Mesendoderm (in vitro differentiated cells): ENCODE measurements around the gene ABCB4.

Source experiments
- DNase-seq: peaks from one replicate; pipeline ENCODE4 v3.0.0; 2013
- H2AK5ac ChIP-seq: 2 replicates; pipeline ENCODE4 v1.6.1; 2013; ENCODE audit warnings: low read length, inconsistent platforms
- H2BK120ac ChIP-seq: 2 replicates; pipeline ENCODE4 v1.6.1; 2013; ENCODE audit warnings: low read depth, mild to moderate bottlenecking, low read length, moderate library complexity, mixed read lengths
- H2BK15ac ChIP-seq: replicated peaks from 2 replicates; pipeline ENCODE4 v1.6.1; 2013; ENCODE audit warnings: low read depth, mild to moderate bottlenecking, moderate library complexity
- H2BK5ac ChIP-seq: 2 replicates; pipeline ENCODE4 v1.6.1; 2013; ENCODE audit warnings: low read length, inconsistent platforms
- H3K18ac ChIP-seq: 2 replicates; pipeline ENCODE4 v1.6.1; 2013; ENCODE audit warnings: mild to moderate bottlenecking, low read length, mixed read lengths
- H3K23ac ChIP-seq: one replicate; pipeline ENCODE4 v1.6.1; 2013; ENCODE audit warnings: low read length
- H3K27ac ChIP-seq: 2 replicates; pipeline ENCODE4 v1.5.1; 2013; ENCODE audit warnings: low read depth, mild to moderate bottlenecking, inconsistent platforms, low read length, moderate library complexity
- H3K27me3 ChIP-seq: 2 replicates; pipeline ENCODE4 v1.6.1; 2013; ENCODE audit warnings: low read length, control low read depth, mild to moderate bottlenecking, inconsistent platforms; ENCODE audit not compliant: insufficient read depth, poor library complexity
- H3K36me3 ChIP-seq: 2 replicates; pipeline ENCODE4 v1.6.1; 2013; ENCODE audit warnings: low read length, inconsistent platforms; ENCODE audit not compliant: control insufficient read depth, insufficient read depth
- H3K4ac ChIP-seq: one replicate; pipeline ENCODE4 v1.6.1; 2013; ENCODE audit warnings: low read depth, mild to moderate bottlenecking, low read length, moderate library complexity
- H3K4me1 ChIP-seq: 2 replicates; pipeline ENCODE4 v1.6.1; 2013; ENCODE audit warnings: low read depth, low read length, inconsistent platforms; ENCODE audit not compliant: control insufficient read depth
- H3K4me2 ChIP-seq: 2 replicates; pipeline ENCODE4 v1.6.1; 2013; ENCODE audit warnings: low read length
- H3K4me3 ChIP-seq: 2 replicates; pipeline ENCODE4 v1.5.1; 2013; ENCODE audit warnings: mild to moderate bottlenecking, low read length
- H3K56ac ChIP-seq: one replicate; pipeline ENCODE4 v1.6.1; 2013; ENCODE audit warnings: low read length
- H3K79me1 ChIP-seq: 2 replicates; pipeline ENCODE4 v1.6.1; 2013; ENCODE audit warnings: low read length, inconsistent platforms
- H3K79me2 ChIP-seq: 2 replicates; pipeline ENCODE4 v1.6.1; 2013; ENCODE audit warnings: mild to moderate bottlenecking, low read length; ENCODE audit not compliant: control insufficient read depth, insufficient read depth
- H3K9ac ChIP-seq: 2 replicates; pipeline ENCODE4 v1.6.1; 2013; ENCODE audit warnings: low read length, inconsistent platforms
- H4K5ac ChIP-seq: one replicate; pipeline ENCODE4 v1.6.1; 2013; ENCODE audit warnings: low read length
- H4K8ac ChIP-seq: one replicate; pipeline ENCODE4 v1.6.1; 2013; ENCODE audit warnings: low read depth, mild to moderate bottlenecking, control low read depth, low read length, moderate library complexity
- WGBS: extraction: QIAGEN DNeasy Blood & Tissue Kit; methylation state at CpG from one replicate; pipeline ENCODE4 v1.1.7; 2013; ENCODE audit warnings: low lambda C conversion rate, missing lambda C conversion rate; ENCODE audit not compliant: insufficient coverage; ENCODE audit errors: extremely low coverage; 5-methylcytosine and 5-hydroxymethylcytosine counted together

Gene ABCB4

GRCh38 chr7:87494454-87494853 is 19.0 kb upstream of the ABCB4 start:
- H3K36me3 ChIP-seq, result no peaks in the 10 kb centered on the region
- DNase-seq, result no peak
- no peak overlapping the region for H4K5ac ChIP-seq
- WGBS, result no CpG with 5 or more reads among the region's 1 CpG
- no peak overlapping the region for H3K56ac ChIP-seq
- H3K4ac ChIP-seq, result no peak overlapping the region
- H3K9ac ChIP-seq, result no peak overlapping the region
- no peak overlapping the region for H3K4me2 ChIP-seq
- no peaks in the 10 kb centered on the region for H3K4me1 ChIP-seq
- no peaks in the 10 kb centered on the region for H3K79me2 ChIP-seq
- no peak overlapping the region for H3K27ac ChIP-seq
- no peaks in the 10 kb centered on the region for H3K79me1 ChIP-seq
- no peak overlapping the region for H4K8ac ChIP-seq
- H3K18ac ChIP-seq, result no peak overlapping the region
- H2BK120ac ChIP-seq, result no peak overlapping the region
- no peaks in the 10 kb centered on the region for H3K27me3 ChIP-seq
- H2AK5ac ChIP-seq, result no peak overlapping the region
- no peak overlapping the region for H2BK5ac ChIP-seq
- H3K23ac ChIP-seq, result no peak overlapping the region
- H3K4me3 ChIP-seq, result no peak overlapping the region
- H2BK15ac ChIP-seq, result no peak overlapping the region

DNA sequence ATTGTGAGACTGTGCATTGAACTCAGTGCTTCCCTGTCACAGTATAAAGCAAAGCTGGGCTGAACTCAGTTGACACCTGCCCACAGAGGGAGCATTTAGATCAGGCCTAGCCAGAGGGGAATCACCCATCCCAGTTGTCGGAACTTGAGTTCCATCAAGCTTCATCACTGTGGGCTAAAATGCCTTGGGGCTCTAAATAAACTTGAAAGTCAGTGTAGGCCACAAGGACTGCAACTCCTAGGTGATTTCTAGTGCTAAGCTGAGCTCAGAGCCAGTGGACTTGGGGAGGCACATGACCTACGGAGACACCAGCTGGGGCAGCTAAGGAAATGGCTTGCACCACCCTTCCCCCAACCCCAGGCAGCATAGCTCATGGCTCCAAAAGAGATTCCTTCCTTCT is 7.7 kb upstream of the ABCB4 start:
- H3K27ac ChIP-seq, result no peak overlapping the region
- no peak overlapping the region for H2BK15ac ChIP-seq
- H4K5ac ChIP-seq, result no peak overlapping the region
- no peak overlapping the region for H2AK5ac ChIP-seq
- no peak overlapping the region for H3K4me3 ChIP-seq
- H3K27me3 ChIP-seq, result no peaks in the 10 kb centered on the region
- no peaks in the 10 kb centered on the region for H3K4me1 ChIP-seq
- no peak overlapping the region for H3K4ac ChIP-seq
- H3K36me3 ChIP-seq, result no peaks in the 10 kb centered on the region
- no peak overlapping the region for H3K9ac ChIP-seq
- DNase-seq, result peak; percentile 10
- H3K56ac ChIP-seq, result no peak overlapping the region
- H3K4me2 ChIP-seq, result no peak overlapping the region
- no peaks in the 10 kb centered on the region for H3K79me2 ChIP-seq
- H3K18ac ChIP-seq, result no peak overlapping the region
- H4K8ac ChIP-seq, result no peak overlapping the region
- H3K23ac ChIP-seq, result no peak overlapping the region
- H2BK120ac ChIP-seq, result no peak overlapping the region
- no CpG with 5 or more reads among the region's 2 CpGs for WGBS
- no peak overlapping the region for H2BK5ac ChIP-seq
- no peaks in the 10 kb centered on the region for H3K79me1 ChIP-seq

DNA sequence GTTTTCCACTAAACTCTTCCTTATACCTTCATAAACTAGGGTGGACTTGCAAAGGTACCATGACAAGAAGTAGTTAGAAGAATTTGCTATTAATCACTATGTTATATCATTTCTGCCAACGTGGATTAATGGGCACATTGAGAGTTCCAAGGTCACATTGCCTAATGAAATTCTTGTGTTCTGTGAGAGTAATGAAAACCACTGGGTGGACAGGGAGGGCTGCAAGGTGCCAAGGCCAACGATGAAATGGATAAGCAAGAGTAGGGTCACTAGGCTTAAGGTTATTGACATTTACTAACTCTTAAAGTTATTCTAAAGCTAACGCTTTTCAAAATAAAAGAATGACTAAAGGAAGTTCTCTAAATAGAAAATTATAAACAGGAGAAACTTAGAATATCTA is 6.6 kb upstream of the ABCB4 start:
- Histone ChIP-seq H2AK5ac (no peak overlapping the region), H2BK120ac (no peak overlapping the region), H3K18ac (no peak overlapping the region), H4K5ac (no peak overlapping the region), H2BK5ac (no peak overlapping the region), H3K4ac (no peak overlapping the region), H3K4me3 (no peak overlapping the region), H3K23ac (no peak overlapping the region), H3K79me1 (no peaks in the 10 kb centered on the region), H3K27me3 (no peaks in the 10 kb centered on the region), H3K4me1 (no peaks in the 10 kb centered on the region), H3K36me3 (no peaks in the 10 kb centered on the region), H3K79me2 (no peaks in the 10 kb centered on the region), H4K8ac (no peak overlapping the region), H2BK15ac (no peak overlapping the region), H3K27ac (no peak overlapping the region), H3K56ac (no peak overlapping the region), H3K4me2 (no peak overlapping the region), H3K9ac (no peak overlapping the region)
- DNase-seq, result no peak
- WGBS, result no CpG with 5 or more reads among the region's 3 CpGs

GRCh38 chr7:87480386-87480785 is 4.9 kb upstream of the ABCB4 start:
- no CpG with 5 or more reads among the region's 2 CpGs for WGBS
- Histone ChIP-seq H3K4me3 (no peak overlapping the region), H3K9ac (no peak overlapping the region), H4K8ac (no peak overlapping the region), H4K5ac (no peak overlapping the region), H3K4me2 (no peak overlapping the region), H3K79me1 (no peaks in the 10 kb centered on the region), H3K18ac (no peak overlapping the region), H3K36me3 (no peaks in the 10 kb centered on the region), H2BK5ac (no peak overlapping the region), H2BK15ac (no peak overlapping the region), H3K27me3 (peaks cover 3% of the 10 kb centered on the region), H3K4me1 (no peaks in the 10 kb centered on the region), H3K23ac (no peak overlapping the region), H2BK120ac (no peak overlapping the region), H3K27ac (no peak overlapping the region), H3K4ac (no peak overlapping the region), H3K79me2 (no peaks in the 10 kb centered on the region), H3K56ac (no peak overlapping the region), H2AK5ac (no peak overlapping the region)
- no peak for DNase-seq

DNA sequence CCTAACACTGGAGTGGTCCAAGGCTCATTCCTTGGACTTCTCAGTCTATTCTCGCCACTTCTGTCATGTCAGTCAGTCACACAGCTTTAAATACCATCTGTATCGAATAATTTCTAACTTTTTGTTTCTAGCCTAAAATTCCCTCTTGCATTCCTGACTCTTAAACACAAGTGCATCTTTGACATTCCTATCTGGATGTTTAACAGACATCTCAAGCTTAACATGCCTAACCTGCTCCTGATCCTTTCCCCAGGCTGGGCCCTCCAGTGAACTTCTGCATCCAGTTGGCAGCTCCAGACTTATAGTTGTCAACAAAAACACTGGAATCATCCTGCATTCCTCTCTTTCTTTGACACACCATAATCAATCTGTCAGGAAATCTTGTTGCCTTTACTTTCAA is 4.5 kb upstream of the ABCB4 start:
- H3K9ac ChIP-seq, result no peak overlapping the region
- no peak overlapping the region for H3K23ac ChIP-seq
- no peak overlapping the region for H2AK5ac ChIP-seq
- no peak overlapping the region for H2BK5ac ChIP-seq
- H2BK120ac ChIP-seq, result no peak overlapping the region
- no peak overlapping the region for H3K4me3 ChIP-seq
- H3K4me2 ChIP-seq, result no peak overlapping the region
- no peaks in the 10 kb centered on the region for H3K79me2 ChIP-seq
- no peaks in the 10 kb centered on the region for H3K4me1 ChIP-seq
- no peak overlapping the region for H3K56ac ChIP-seq
- no CpG with 5 or more reads among the region's 2 CpGs for WGBS
- H3K4ac ChIP-seq, result no peak overlapping the region
- H2BK15ac ChIP-seq, result no peak overlapping the region
- no peak for DNase-seq
- no peaks in the 10 kb centered on the region for H3K79me1 ChIP-seq
- H3K18ac ChIP-seq, result no peak overlapping the region
- no peaks in the 10 kb centered on the region for H3K36me3 ChIP-seq
- peaks cover 5% of the 10 kb centered on the region for H3K27me3 ChIP-seq
- no peak overlapping the region for H4K5ac ChIP-seq
- H3K27ac ChIP-seq, result no peak overlapping the region
- H4K8ac ChIP-seq, result no peak overlapping the region

DNA sequence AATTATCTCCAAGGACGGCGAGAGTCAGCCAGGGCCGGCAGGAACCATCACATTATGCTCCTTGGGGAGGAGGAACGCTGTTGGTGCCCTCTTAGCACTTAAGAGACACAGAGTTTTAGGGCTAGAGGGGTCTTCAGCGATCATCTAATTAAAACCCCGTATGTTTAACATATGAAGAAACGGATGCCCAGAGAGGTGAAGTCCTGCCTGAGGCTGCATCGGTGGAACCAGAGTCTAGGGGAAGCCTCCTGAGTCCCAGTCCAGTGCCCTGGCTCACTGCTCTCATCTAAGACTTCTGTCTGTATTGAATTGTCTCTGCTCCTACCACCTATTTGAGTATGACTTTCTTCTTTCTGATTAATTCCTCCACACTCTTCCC is 688 bp upstream of the ABCB4 start:
- Histone ChIP-seq H3K27me3 (peaks cover 5% of the 10 kb centered on the region), H3K79me1 (no peaks in the 10 kb centered on the region), H3K4me3 (no peak overlapping the region), H2BK5ac (no peak overlapping the region), H3K18ac (no peak overlapping the region), H4K8ac (no peak overlapping the region), H3K4me2 (peak overlapping the region; percentile 4), H3K36me3 (no peaks in the 10 kb centered on the region), H3K4me1 (peaks cover 3% of the 10 kb centered on the region), H4K5ac (no peak overlapping the region), H3K4ac (no peak overlapping the region), H3K27ac (no peak overlapping the region), H2BK120ac (no peak overlapping the region), H3K23ac (no peak overlapping the region), H3K9ac (no peak overlapping the region), H2AK5ac (no peak overlapping the region), H2BK15ac (no peak overlapping the region), H3K79me2 (no peaks in the 10 kb centered on the region), H3K56ac (peak overlapping the region; percentile 1)
- DNase-seq, result no peak
- no CpG with 5 or more reads among the region's 8 CpGs for WGBS
